HepG2 (cell line): ENCODE results near the gene RPTOR. TPM values are rescaled to one million over a fixed set of nuclear protein-coding genes. Genes with fewer than 3 reads are reported as not detected.

Source experiments
- ARHGAP35 ChIP-seq: sonication (generic); formaldehyde crosslinking; IDR thresholded peaks from 2 replicates; pipeline ENCODE4 v1.9.0; 2022; ENCODE audit warnings: mild to moderate bottlenecking, inconsistent platforms, moderate library complexity, missing genetic modification reagents, borderline replicate concordance
- DPF2 ChIP-seq: sonication (generic); formaldehyde crosslinking; IDR thresholded peaks from 2 replicates; pipeline ENCODE4 v1.4.0; 2020; ENCODE audit warnings: mild to moderate bottlenecking, low read depth, missing genetic modification reagents, borderline replicate concordance
- ETV5 ChIP-seq: IDR thresholded peaks from 2 replicates; pipeline ENCODE4 v1.6.1; 2018; ENCODE audit warnings: missing biosample characterization, missing genetic modification reagents, inconsistent platforms, borderline replicate concordance
- FOSL2 ChIP-seq: sonication (generic); formaldehyde crosslinking; IDR thresholded peaks from 2 replicates; pipeline ENCODE4 v1.4.0; 2020; ENCODE audit warnings: missing genetic modification reagents
- GMEB2 ChIP-seq: IDR thresholded peaks from 2 replicates; pipeline ENCODE4 v1.6.1; 2016; ENCODE audit warnings: missing biosample characterization, missing genetic modification reagents, low read depth
- HDAC1 ChIP-seq: sonication (generic); formaldehyde crosslinking; IDR thresholded peaks from 2 replicates; pipeline ENCODE4 v1.5.1; 2020; ENCODE audit warnings: mild to moderate bottlenecking, missing genetic modification reagents
- NR2F6 ChIP-seq, 2 experiments: IDR thresholded peaks; 2 replicates each; pipeline ENCODE4 v1.6.1; 2016; ENCODE audit warnings: antibody characterized with exemption in 1 of 2, mild to moderate bottlenecking in 1 of 2
- PITX1 ChIP-seq: sonication (generic); formaldehyde crosslinking; IDR thresholded peaks from 2 replicates; pipeline ENCODE4 v1.5.1; 2020; ENCODE audit warnings: mild to moderate bottlenecking, missing genetic modification reagents
- SAP130 ChIP-seq: IDR thresholded peaks from 2 replicates; pipeline ENCODE4 v1.6.1; 2016; ENCODE audit warnings: low read depth
- SP2 ChIP-seq: sonication (generic); formaldehyde crosslinking; IDR thresholded peaks from 2 replicates; pipeline ENCODE4 v1.5.1; 2020; ENCODE audit warnings: mild to moderate bottlenecking, missing genetic modification reagents
- ZBTB42 ChIP-seq: sonication (generic); formaldehyde crosslinking; IDR thresholded peaks from 2 replicates; pipeline ENCODE4 v1.5.0; 2020; ENCODE audit warnings: mild to moderate bottlenecking, missing genetic modification reagents
- ZFP90 ChIP-seq: sonication (generic); formaldehyde crosslinking; IDR thresholded peaks from 2 replicates; pipeline ENCODE4 v1.8.0; 2022; ENCODE audit warnings: missing genetic modification reagents, mild to moderate bottlenecking, inconsistent platforms, borderline replicate concordance
- ZFX ChIP-seq: sonication (generic); formaldehyde crosslinking; IDR thresholded peaks from 2 replicates; pipeline ENCODE4 v1.4.0; 2020; ENCODE audit warnings: mild to moderate bottlenecking, low read depth, missing genetic modification reagents, moderate library complexity
- ZNF10 ChIP-seq: sonication (generic); formaldehyde crosslinking; IDR thresholded peaks from 2 replicates; pipeline ENCODE4 v1.4.0; 2020; ENCODE audit warnings: mild to moderate bottlenecking, low read depth, missing genetic modification reagents, borderline replicate concordance
- ZNF281 ChIP-seq: sonication (generic); formaldehyde crosslinking; IDR thresholded peaks from 2 replicates; pipeline ENCODE4 v1.4.0; 2020; ENCODE audit warnings: missing genetic modification reagents, borderline replicate concordance
- ZNF333 ChIP-seq: sonication (generic); formaldehyde crosslinking; IDR thresholded peaks from 2 replicates; pipeline ENCODE4 v1.4.0; 2020; ENCODE audit warnings: mild to moderate bottlenecking, missing genetic modification reagents, borderline replicate concordance
- ZNF615 ChIP-seq: sonication (generic); formaldehyde crosslinking; IDR thresholded peaks from 2 replicates; pipeline ENCODE4 v1.5.0; 2020; ENCODE audit warnings: mild to moderate bottlenecking, missing genetic modification reagents, borderline replicate concordance
- ZNF687 ChIP-seq: sonication (generic); formaldehyde crosslinking; IDR thresholded peaks from 2 replicates; pipeline ENCODE4 v1.5.1; 2020; ENCODE audit warnings: mild to moderate bottlenecking, missing genetic modification reagents, moderate library complexity
- ZNF766 ChIP-seq: sonication (generic); formaldehyde crosslinking; IDR thresholded peaks from 2 replicates; pipeline ENCODE4 v1.5.0; 2020; ENCODE audit warnings: missing genetic modification reagents, borderline replicate concordance
- ZNF775 ChIP-seq: sonication (generic); formaldehyde crosslinking; IDR thresholded peaks from 2 replicates; pipeline ENCODE4 v1.4.0; 2020; ENCODE audit warnings: missing genetic modification reagents, mild to moderate bottlenecking, moderate library complexity, borderline replicate concordance
- ZNF891 ChIP-seq: sonication (generic); formaldehyde crosslinking; IDR thresholded peaks from 2 replicates; pipeline ENCODE4 v1.5.0; 2020; ENCODE audit warnings: mild to moderate bottlenecking, missing genetic modification reagents
- polyA plus RNA-seq, 8 experiments: library from polyadenylated mRNA; depleted of rRNA in 3 of 8; stranded (reverse) in 7 of 8; unstranded in 1 of 8; fragments of >200 nt; fragmentation: Illumina TruSeq in 4 of 8; extraction: Trizol in 4 of 8; gene quantifications; 2 replicates each; pipeline versions ENCODE4 v1.2.1 to v1.2.3, GENCODE V29; 2011 to 2016; ENCODE audit warnings: low read depth in 4 of 8, missing spikeins in 1 of 8, mixed read lengths in 1 of 8; ENCODE audit not compliant: insufficient read depth in 1 of 8
- total RNA-seq, 5 experiments: library from RNA; depleted of rRNA; stranded (reverse); fragments of >200 nt; fragmentation: Illumina TruSeq; extraction: Trizol; gene quantifications; 2 replicates each; pipeline ENCODE4 v1.2.3, GENCODE V29; 2016; ENCODE audit warnings: low read depth in 1 of 5
- TF ChIP-seq, protein P1 (sequence below): sonication (generic); formaldehyde crosslinking; IDR thresholded peaks from 2 replicates; pipeline ENCODE4 v1.8.1; 2023; ENCODE audit warnings: mild to moderate bottlenecking, missing genetic modification reagents, borderline replicate concordance

RPTOR gene
- total and polyA plus RNA-seq, 2 of the 13 experiments (the other 11 are each of a cell fraction or from before 2014, with no cell fraction given), result 6.6 to 25.3 TPM

DNA sequence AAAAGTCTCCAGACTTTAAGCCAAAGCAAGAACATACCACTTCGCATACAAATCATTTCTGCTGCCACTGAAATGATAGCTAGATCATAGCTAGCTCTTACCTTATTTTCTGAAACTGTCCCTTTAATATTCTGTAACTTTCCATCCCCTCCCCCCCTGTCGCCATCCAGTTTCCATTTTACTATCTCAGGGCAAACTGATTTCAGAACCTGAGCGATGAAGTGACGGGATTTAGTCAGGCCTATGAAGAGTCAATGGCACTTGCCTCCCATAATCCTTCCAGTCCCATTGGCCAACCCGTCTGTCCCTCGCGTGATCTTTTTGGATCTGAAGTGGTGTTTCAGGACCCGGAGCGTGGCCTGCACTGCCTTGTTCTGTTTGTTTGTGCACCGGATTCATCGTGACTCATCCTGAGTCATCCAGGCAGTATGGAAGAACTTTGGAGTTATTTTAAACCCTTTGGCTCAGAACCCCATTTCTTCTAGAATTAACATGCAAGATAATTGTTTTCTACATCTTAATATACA lies 247.2 kb downstream of the RPTOR start (continued):
- TF ChIP-seq ZBTB42 (CRISPR knock-in tag) (no peak), HDAC1 (CRISPR knock-in tag) (no peak), ETV5 (CRISPR knock-in tag) (peak; percentile 59; the same call in 1 of the 2 replicates), NR2F6 (IDR thresholded peaks at IDR 0.05) (no peak), NR2F6 (CRISPR knock-in tag; IDR thresholded peaks at IDR 0.05) (no peak), ZNF766 (no peak), ARHGAP35 (CRISPR knock-in tag) (no peak), PITX1 (CRISPR knock-in tag) (no peak), ZNF615 (peak; percentile 71; the same call in 1 of the 2 replicates), GMEB2 (no peak), ZFX (CRISPR knock-in tag) (peak; percentile 14; the same call in 1 of the 2 replicates), ZNF775 (CRISPR knock-in tag) (no peak), SAP130 (CRISPR knock-in tag) (peak; percentile 70), ZFP90 (CRISPR knock-in tag) (no peak), ZNF333 (CRISPR knock-in tag) (no peak), ZNF281 (CRISPR knock-in tag) (peak; percentile 56; the same call in 1 of the 2 replicates), ZNF10 (no peak), ZNF687 (CRISPR knock-in tag) (peak; percentile 30; the same call in 1 of the 2 replicates), SP2 (no peak), FOSL2 (CRISPR knock-in tag) (peak; percentile 100), DPF2 (CRISPR knock-in tag) (peak; percentile 31; the same call in 1 of the 2 replicates), ZNF891 (no peak)
- TF ChIP-seq, protein P1, sequence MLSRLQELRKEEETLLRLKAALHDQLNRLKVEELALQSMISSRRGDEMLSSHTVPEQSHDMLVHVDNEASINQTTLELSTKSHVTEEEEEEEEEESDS, result no peak
